Esophagus muscularis mucosa (tissue), 4 donors: ENCODE measurements around the gene TRPV6. TPM values are rescaled to one million over a fixed set of nuclear protein-coding genes. Genes with fewer than 3 reads are reported as not detected.

Experiments
- DNase-seq: peaks from one replicate; pipeline ENCODE4 v3.0.0-alpha.2; 2017; ENCODE audit errors: extremely low spot score
- H3K27ac ChIP-seq, 4 donors: fragments of 200-600 bp; sonication (generic); replicated peaks in 1 of 4; 1 replicate in 3 of 4; 2 replicates in 1 of 4; pipeline ENCODE4 v1.5.1; 2016 to 2019; ENCODE audit warnings: mild to moderate bottlenecking in 1 of 4
- H3K27me3 ChIP-seq, 4 donors: fragments of 200-600 bp; sonication (generic); one replicate each; pipeline versions ENCODE4 v1.5.1 to v1.6.0; 2016 to 2019
- H3K36me3 ChIP-seq, 4 donors: fragments of 200-600 bp; sonication (generic); one replicate each; pipeline ENCODE4 v1.5.1; 2016 to 2019
- H3K4me1 ChIP-seq, 4 donors: fragments of 200-600 bp; sonication (generic); one replicate each; pipeline ENCODE4 v1.5.1; 2016 to 2019
- H3K4me3 ChIP-seq, 4 donors: fragments of 200-600 bp; sonication (generic); 1 replicate in 2 of 4; 2 replicates in 2 of 4; pipeline ENCODE4 v1.5.1; 2016 to 2019; ENCODE audit warnings: mild to moderate bottlenecking in 4 of 4, moderate library complexity in 1 of 4
- H3K9me3 ChIP-seq, 4 donors: fragments of 200-600 bp; sonication (generic); 1 replicate in 3 of 4; 2 replicates in 1 of 4; pipeline ENCODE4 v1.5.1; 2016 to 2019
- EP300 ChIP-seq: sonication (generic); formaldehyde crosslinking; IDR thresholded peaks from one replicate; pipeline ENCODE4 v1.6.1; 2017; ENCODE audit warnings: antibody characterized with exemption
- POLR2A ChIP-seq: fragments of 450-650 bp; IDR thresholded peaks from one replicate; pipeline ENCODE4 v1.6.1; 2017; ENCODE audit warnings: antibody characterized with exemption, moderate library complexity, mild to moderate bottlenecking, low read depth
- POLR2AphosphoS5 ChIP-seq, 2 donors: sonication (generic); formaldehyde crosslinking; IDR thresholded peaks; one replicate each; pipeline ENCODE4 v1.6.1; 2017; ENCODE audit warnings: antibody characterized with exemption in 2 of 2
- WGBS: methylation state at CpG from one replicate; pipeline ENCODE4 v1.1.5; 2018; 5-methylcytosine and 5-hydroxymethylcytosine counted together
- intact Hi-C: fragments of 100-400 bp; cut with DNase I; formaldehyde crosslinking; loops from one replicate; pipeline ENCODE4 v1.15.1; 2023
- total RNA-seq, 4 donors: library from RNA; depleted of rRNA; stranded (reverse); fragments of >200 nt; gene quantifications; one replicate each; pipeline versions ENCODE4 v1.1.0 to v1.2.1, GENCODE V29; 2016
- TF ChIP-seq, protein P1 (sequence below), 3 experiments: fragments of 200-600 bp in 2 of 3; fragments of 450-650 bp in 1 of 3; sonication (generic) in 2 of 3; IDR thresholded peaks; one replicate each; pipeline ENCODE4 v1.5.1; 2017 to 2019; ENCODE audit warnings: antibody characterized with exemption in 3 of 3, mild to moderate bottlenecking in 2 of 3, moderate library complexity in 1 of 3

TRPV6 gene
- total RNA-seq, 4 donors from 2014 or later = not detected

DNA sequence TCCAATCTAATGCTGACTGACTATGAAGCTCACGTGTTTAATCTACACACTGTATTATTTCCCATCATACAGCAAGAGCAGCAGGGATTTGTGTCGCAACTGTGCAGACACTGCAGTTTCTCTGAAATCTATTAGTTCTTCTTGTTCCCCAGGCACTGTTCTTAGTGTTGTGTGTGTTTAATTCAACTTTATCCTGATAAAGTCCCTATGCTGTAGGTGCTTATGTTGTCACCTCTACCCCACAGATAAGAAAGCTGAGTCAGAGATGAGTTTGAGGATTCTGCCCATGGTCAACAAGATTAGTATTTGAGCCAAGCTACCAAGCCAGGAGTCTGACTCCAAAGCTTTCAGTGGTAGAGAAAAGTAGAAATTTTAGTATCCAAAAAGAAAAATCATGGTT is 53.1 kb downstream of the TRPV6 start:
- intact Hi-C loops = no loop called here
- TF ChIP-seq POLR2A (no peak), EP300 (no peak), POLR2AphosphoS5 (IDR thresholded peaks at IDR 0.05) (no peak)
- TF ChIP-seq, protein P1, sequence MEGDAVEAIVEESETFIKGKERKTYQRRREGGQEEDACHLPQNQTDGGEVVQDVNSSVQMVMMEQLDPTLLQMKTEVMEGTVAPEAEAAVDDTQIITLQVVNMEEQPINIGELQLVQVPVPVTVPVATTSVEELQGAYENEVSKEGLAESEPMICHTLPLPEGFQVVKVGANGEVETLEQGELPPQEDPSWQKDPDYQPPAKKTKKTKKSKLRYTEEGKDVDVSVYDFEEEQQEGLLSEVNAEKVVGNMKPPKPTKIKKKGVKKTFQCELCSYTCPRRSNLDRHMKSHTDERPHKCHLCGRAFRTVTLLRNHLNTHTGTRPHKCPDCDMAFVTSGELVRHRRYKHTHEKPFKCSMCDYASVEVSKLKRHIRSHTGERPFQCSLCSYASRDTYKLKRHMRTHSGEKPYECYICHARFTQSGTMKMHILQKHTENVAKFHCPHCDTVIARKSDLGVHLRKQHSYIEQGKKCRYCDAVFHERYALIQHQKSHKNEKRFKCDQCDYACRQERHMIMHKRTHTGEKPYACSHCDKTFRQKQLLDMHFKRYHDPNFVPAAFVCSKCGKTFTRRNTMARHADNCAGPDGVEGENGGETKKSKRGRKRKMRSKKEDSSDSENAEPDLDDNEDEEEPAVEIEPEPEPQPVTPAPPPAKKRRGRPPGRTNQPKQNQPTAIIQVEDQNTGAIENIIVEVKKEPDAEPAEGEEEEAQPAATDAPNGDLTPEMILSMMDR (IDR thresholded peaks at IDR 0.05) = no peak
- 42% methylated on average over 2 of the region's 2 CpGs for WGBS
- no peak for DNase-seq
- Histone ChIP-seq H3K4me1 (no peaks in the 10 kb centered on the region), H3K4me3 (no peak overlapping the region), H3K9me3 (no peaks in the 10 kb centered on the region), H3K36me3 (no peaks in the 10 kb centered on the region), H3K27me3 (peaks cover 0 to 6% (median 0%) of the 10 kb centered on the region in 4 donors), H3K27ac (no peak overlapping the region)

DNA sequence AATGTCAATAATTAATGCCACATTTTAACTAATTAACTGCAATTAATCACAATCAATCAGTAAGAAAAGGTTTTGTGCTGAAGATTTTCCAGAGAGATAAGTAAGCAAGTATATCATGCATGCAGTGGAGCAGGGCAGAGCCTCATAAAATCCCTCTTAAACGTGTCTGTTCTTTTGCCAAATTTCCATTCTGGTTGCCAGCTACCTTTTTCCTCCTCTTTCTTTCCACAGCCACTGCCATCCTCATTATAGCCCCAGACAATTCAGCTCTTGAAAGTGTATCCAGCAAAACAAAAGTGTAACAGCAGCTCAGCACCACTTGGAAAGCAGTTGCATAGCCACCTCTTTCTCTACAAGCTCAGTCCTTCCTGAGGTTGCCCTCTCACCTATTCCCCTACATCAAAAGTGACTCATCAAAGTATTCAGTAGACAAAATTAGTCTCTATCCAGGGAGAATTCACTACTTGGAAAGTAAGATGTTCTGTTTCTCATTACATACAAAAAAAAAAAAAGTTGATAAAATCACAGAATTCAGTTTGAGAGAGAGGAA is 57.5 kb downstream of the TRPV6 start:
- Histone ChIP-seq H3K36me3 (no peaks in the 10 kb centered on the region), H3K27me3 (peaks cover 0 to 12% (median 0%) of the 10 kb centered on the region in 4 donors), H3K4me3 (no peak overlapping the region), H3K27ac (no peak overlapping the region), H3K4me1 (no peaks in the 10 kb centered on the region), H3K9me3 (peaks cover 0 to 7% (median 0%) of the 10 kb centered on the region in 4 donors)
- no peak for DNase-seq
- TF ChIP-seq, protein P1 (IDR thresholded peaks at IDR 0.05) = no peak
- no peak for TF ChIP-seq POLR2AphosphoS5 (IDR thresholded peaks at IDR 0.05)
- no peak for TF ChIP-seq POLR2A
- no peak for TF ChIP-seq EP300
- intact Hi-C loops = no loop called here
- 43% methylated on average over 1 of the region's 1 CpG for WGBS

DNA sequence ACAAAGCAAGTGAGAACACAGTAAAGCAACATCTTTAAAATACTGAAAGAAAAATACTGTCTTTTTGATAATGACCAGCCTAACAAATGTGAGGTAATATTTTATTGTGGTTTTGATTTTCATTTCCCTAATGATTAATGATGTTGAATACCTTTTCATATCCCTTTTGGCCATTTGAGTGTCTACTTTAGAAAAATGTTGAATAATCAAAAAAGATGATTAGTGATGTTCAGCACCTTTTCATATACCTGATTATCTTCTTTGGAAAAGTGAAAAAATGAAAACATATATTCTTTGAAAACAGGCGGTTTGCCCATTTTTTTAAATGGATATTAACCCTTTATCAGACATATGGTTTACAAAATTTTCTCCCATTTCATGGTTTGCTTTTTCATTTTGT is 62.8 kb downstream of the TRPV6 start:
- intact Hi-C loops = no loop called here

More for the DNA sequence above, 62.8 kb downstream of the TRPV6 start:
- TF ChIP-seq POLR2A (no peak), EP300 (no peak), POLR2AphosphoS5 (IDR thresholded peaks at IDR 0.05) (no peak)
- TF ChIP-seq, protein P1 (IDR thresholded peaks at IDR 0.05) = no peak
- Histone ChIP-seq H3K4me1 (no peaks in the 10 kb centered on the region), H3K27me3 (peaks cover 0 to 12% (median 0%) of the 10 kb centered on the region in 4 donors), H3K9me3 (peaks cover 0 to 7% (median 0%) of the 10 kb centered on the region in 4 donors), H3K4me3 (no peak overlapping the region), H3K36me3 (no peaks in the 10 kb centered on the region), H3K27ac (no peak overlapping the region)
- DNase-seq = no peak
- WGBS = 2% methylated on average over 1 of the region's 1 CpG

Other genes starting within 250 kb of the TRPV6 start
- gene PRSS1, start 136.3 kb downstream of the TRPV6 start, total RNA-seq = not detected
- under 1 TPM in 1 of 4 donors, not detected in 3; 0.39 TPM for gene PRSS2, start 114.8 kb downstream of the TRPV6 start, total RNA-seq
- gene EPHB6, start 30.7 kb downstream of the TRPV6 start, total RNA-seq = 10 to 100 TPM in 1 of 4 donors, 1 to 10 TPM in 3; 3.3 to 10.5 (median 5.5) TPM
- gene TRPV5, start 48.0 kb upstream of the TRPV6 start, total RNA-seq = under 1 TPM in 1 of 4 donors, not detected in 3; 0.17 TPM
- not detected for gene LLCFC1, start 53.7 kb upstream of the TRPV6 start, total RNA-seq
- under 1 TPM in 2 of 4 donors, not detected in 2; 0.23 to 0.83 TPM for gene KEL, start 76.6 kb upstream of the TRPV6 start, total RNA-seq
- gene OR9A2, start 141.4 kb upstream of the TRPV6 start, total RNA-seq = not detected
- not detected for gene OR6V1, start 166.6 kb upstream of the TRPV6 start, total RNA-seq
- not detected for gene PIP, start 246.3 kb upstream of the TRPV6 start, total RNA-seq